Neural cell (in vitro differentiated cells): ENCODE results near the gene DNPEP.

Experiments used
- EZH2 ChIP-seq: fragments of 200-600, 300-800 bp; shearing (Covaris generic), sonication (generic); IDR thresholded peaks from 2 replicates; pipeline ENCODE4 v1.6.1; 2014; ENCODE audit warnings: antibody characterized with exemption, low read length, borderline replicate concordance, mild to moderate bottlenecking; ENCODE audit not compliant: insufficient read depth, poor library complexity, severe bottlenecking
- POLR2AphosphoS5 ChIP-seq: IDR thresholded peaks from 2 replicates; pipeline ENCODE4 v1.6.1; 2012
- TAF1 ChIP-seq: IDR thresholded peaks from 2 replicates; pipeline ENCODE4 v1.6.1; 2012; ENCODE audit warnings: low read depth
- TF ChIP-seq, protein P1 (sequence below): fragments of 450-650 bp; IDR thresholded peaks from 2 replicates; pipeline ENCODE4 v1.5.1; 2014; ENCODE audit warnings: antibody characterized with exemption, mild to moderate bottlenecking, moderate library complexity; ENCODE audit not compliant: poor library complexity, severe bottlenecking
- TF ChIP-seq, protein P2 (sequence below): IDR thresholded peaks from 2 replicates; pipeline ENCODE4 v1.6.1; 2012; ENCODE audit warnings: borderline replicate concordance

DNA sequence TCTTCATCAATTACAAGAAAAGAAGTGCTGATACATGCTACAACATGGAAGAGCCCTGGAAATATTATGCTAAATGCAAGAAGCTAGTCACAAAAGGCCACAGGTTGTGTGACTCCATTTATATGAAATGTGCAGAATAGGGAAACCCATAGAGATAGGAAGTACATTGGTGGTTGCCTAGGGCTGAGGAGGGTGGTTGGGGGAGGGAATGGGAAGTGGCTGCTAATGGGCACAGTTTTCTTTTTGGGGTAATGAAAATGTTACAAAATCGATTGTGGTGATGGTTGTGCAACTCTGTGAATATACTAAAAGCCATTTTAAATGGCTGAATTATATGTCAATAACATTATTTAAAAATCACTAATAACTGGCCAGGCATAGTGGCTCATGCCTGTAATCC is 30.9 kb downstream of the DNPEP start:
- TF ChIP-seq TAF1 (no peak), EZH2 (no peak), POLR2AphosphoS5 (no peak)
- TF ChIP-seq, protein P1, sequence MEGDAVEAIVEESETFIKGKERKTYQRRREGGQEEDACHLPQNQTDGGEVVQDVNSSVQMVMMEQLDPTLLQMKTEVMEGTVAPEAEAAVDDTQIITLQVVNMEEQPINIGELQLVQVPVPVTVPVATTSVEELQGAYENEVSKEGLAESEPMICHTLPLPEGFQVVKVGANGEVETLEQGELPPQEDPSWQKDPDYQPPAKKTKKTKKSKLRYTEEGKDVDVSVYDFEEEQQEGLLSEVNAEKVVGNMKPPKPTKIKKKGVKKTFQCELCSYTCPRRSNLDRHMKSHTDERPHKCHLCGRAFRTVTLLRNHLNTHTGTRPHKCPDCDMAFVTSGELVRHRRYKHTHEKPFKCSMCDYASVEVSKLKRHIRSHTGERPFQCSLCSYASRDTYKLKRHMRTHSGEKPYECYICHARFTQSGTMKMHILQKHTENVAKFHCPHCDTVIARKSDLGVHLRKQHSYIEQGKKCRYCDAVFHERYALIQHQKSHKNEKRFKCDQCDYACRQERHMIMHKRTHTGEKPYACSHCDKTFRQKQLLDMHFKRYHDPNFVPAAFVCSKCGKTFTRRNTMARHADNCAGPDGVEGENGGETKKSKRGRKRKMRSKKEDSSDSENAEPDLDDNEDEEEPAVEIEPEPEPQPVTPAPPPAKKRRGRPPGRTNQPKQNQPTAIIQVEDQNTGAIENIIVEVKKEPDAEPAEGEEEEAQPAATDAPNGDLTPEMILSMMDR, result no peak
- TF ChIP-seq, protein P2, sequence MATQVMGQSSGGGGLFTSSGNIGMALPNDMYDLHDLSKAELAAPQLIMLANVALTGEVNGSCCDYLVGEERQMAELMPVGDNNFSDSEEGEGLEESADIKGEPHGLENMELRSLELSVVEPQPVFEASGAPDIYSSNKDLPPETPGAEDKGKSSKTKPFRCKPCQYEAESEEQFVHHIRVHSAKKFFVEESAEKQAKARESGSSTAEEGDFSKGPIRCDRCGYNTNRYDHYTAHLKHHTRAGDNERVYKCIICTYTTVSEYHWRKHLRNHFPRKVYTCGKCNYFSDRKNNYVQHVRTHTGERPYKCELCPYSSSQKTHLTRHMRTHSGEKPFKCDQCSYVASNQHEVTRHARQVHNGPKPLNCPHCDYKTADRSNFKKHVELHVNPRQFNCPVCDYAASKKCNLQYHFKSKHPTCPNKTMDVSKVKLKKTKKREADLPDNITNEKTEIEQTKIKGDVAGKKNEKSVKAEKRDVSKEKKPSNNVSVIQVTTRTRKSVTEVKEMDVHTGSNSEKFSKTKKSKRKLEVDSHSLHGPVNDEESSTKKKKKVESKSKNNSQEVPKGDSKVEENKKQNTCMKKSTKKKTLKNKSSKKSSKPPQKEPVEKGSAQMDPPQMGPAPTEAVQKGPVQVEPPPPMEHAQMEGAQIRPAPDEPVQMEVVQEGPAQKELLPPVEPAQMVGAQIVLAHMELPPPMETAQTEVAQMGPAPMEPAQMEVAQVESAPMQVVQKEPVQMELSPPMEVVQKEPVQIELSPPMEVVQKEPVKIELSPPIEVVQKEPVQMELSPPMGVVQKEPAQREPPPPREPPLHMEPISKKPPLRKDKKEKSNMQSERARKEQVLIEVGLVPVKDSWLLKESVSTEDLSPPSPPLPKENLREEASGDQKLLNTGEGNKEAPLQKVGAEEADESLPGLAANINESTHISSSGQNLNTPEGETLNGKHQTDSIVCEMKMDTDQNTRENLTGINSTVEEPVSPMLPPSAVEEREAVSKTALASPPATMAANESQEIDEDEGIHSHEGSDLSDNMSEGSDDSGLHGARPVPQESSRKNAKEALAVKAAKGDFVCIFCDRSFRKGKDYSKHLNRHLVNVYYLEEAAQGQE, result no peak
